HepG2 (cell line): ENCODE data around the gene TNRC18. TPM values are rescaled to one million over a fixed set of nuclear protein-coding genes. Genes with fewer than 3 reads are reported as not detected.

Experiments
- ARHGAP35 ChIP-seq: sonication (generic); formaldehyde crosslinking; IDR thresholded peaks from 2 replicates; pipeline ENCODE4 v1.9.0; 2022; ENCODE audit warnings: mild to moderate bottlenecking, inconsistent platforms, moderate library complexity, missing genetic modification reagents, borderline replicate concordance
- ATF5 ChIP-seq: sonication (generic); formaldehyde crosslinking; IDR thresholded peaks from 2 replicates; pipeline ENCODE4 v1.4.0; 2020; ENCODE audit warnings: mild to moderate bottlenecking, low read depth, missing genetic modification reagents
- BCL6 ChIP-seq: IDR thresholded peaks from 2 replicates; pipeline ENCODE4 v1.6.1; 2016; ENCODE audit warnings: missing genetic modification reagents, missing compliant biosample characterization
- CEBPB ChIP-seq: IDR thresholded peaks from 2 replicates; pipeline ENCODE4 v1.6.1; 2011; ENCODE audit warnings: low read depth, low read length, improper control_type of control experiment, borderline replicate concordance
- ELF3 ChIP-seq: IDR thresholded peaks from 2 replicates; pipeline ENCODE4 v1.6.1; 2016; ENCODE audit warnings: missing genetic modification reagents, missing compliant biosample characterization
- HNRNPH1 ChIP-seq: fragments of 200-400 bp; formaldehyde crosslinking; optimal IDR thresholded peaks from 2 replicates; pipeline ENCODE3; 2017; ENCODE audit warnings: mild to moderate bottlenecking, low read depth, low read length
- IKZF4 ChIP-seq: sonication (generic); formaldehyde crosslinking; IDR thresholded peaks from 2 replicates; pipeline ENCODE4 v1.5.1; 2020; ENCODE audit warnings: borderline replicate concordance, mild to moderate bottlenecking, low read depth, missing genetic modification reagents; ENCODE audit errors: not compliant biosample characterization
- MAF1 ChIP-seq: sonication (generic); formaldehyde crosslinking; IDR thresholded peaks from 2 replicates; pipeline ENCODE4 v1.5.0; 2020; ENCODE audit warnings: missing genetic modification reagents, borderline replicate concordance
- RBAK ChIP-seq: sonication (generic); formaldehyde crosslinking; IDR thresholded peaks from 2 replicates; pipeline ENCODE4 v1.5.1; 2020; ENCODE audit warnings: mild to moderate bottlenecking, missing genetic modification reagents
- RFX3 ChIP-seq: IDR thresholded peaks from 2 replicates; pipeline ENCODE4 v1.6.1; 2016; ENCODE audit warnings: missing biosample characterization, missing genetic modification reagents
- SMC3 ChIP-seq: IDR thresholded peaks from 2 replicates; pipeline ENCODE4 v1.6.1; 2011; ENCODE audit warnings: low read length, improper control_type of control experiment
- TBX3 ChIP-seq: fragments of 450-650 bp; IDR thresholded peaks from 2 replicates; pipeline ENCODE4 v1.6.1; 2017; ENCODE audit warnings: antibody characterized with exemption, mild to moderate bottlenecking, inconsistent platforms, borderline replicate concordance
- USF2 ChIP-seq, 2 experiments: sonication (generic) in 1 of 2; formaldehyde crosslinking in 1 of 2; IDR thresholded peaks; 2 replicates each; pipeline versions ENCODE4 v1.5.1 to v1.6.1; 2011 to 2020; ENCODE audit warnings: borderline replicate concordance in 1 of 2, low read depth in 1 of 2, low read length in 1 of 2, mild to moderate bottlenecking in 1 of 2, missing genetic modification reagents in 1 of 2, moderate library complexity in 1 of 2
- ZFP36L2 ChIP-seq: sonication (generic); formaldehyde crosslinking; IDR thresholded peaks from 2 replicates; pipeline ENCODE4 v1.4.0; 2020; ENCODE audit warnings: missing genetic modification reagents
- ZFP37 ChIP-seq: sonication (generic); formaldehyde crosslinking; IDR thresholded peaks from 2 replicates; pipeline ENCODE4 v1.4.0; 2020; ENCODE audit warnings: missing genetic modification reagents, borderline replicate concordance
- ZNF672 ChIP-seq: sonication (generic); formaldehyde crosslinking; IDR thresholded peaks from 2 replicates; pipeline ENCODE4 v1.8.1; 2022; ENCODE audit warnings: missing genetic modification reagents
- polyA plus RNA-seq, 8 experiments: library from polyadenylated mRNA; depleted of rRNA in 3 of 8; stranded (reverse) in 7 of 8; unstranded in 1 of 8; fragments of >200 nt; fragmentation: Illumina TruSeq in 4 of 8; extraction: Trizol in 4 of 8; gene quantifications; 2 replicates each; pipeline versions ENCODE4 v1.2.1 to v1.2.3, GENCODE V29; 2011 to 2016; ENCODE audit warnings: low read depth in 4 of 8, missing spikeins in 1 of 8, mixed read lengths in 1 of 8; ENCODE audit not compliant: insufficient read depth in 1 of 8
- total RNA-seq, 5 experiments: library from RNA; depleted of rRNA; stranded (reverse); fragments of >200 nt; fragmentation: Illumina TruSeq; extraction: Trizol; gene quantifications; 2 replicates each; pipeline ENCODE4 v1.2.3, GENCODE V29; 2016; ENCODE audit warnings: low read depth in 1 of 5
- TF ChIP-seq, protein P1 (sequence below): sonication (generic); formaldehyde crosslinking; IDR thresholded peaks from 2 replicates; pipeline ENCODE4 v1.4.0; 2020; ENCODE audit warnings: missing genetic modification reagents

Gene TNRC18
- total and polyA plus RNA-seq, 2 of the 13 experiments (the other 11 are each of a cell fraction or from before 2014, with no cell fraction given): 11.7 to 17.4 TPM

DNA sequence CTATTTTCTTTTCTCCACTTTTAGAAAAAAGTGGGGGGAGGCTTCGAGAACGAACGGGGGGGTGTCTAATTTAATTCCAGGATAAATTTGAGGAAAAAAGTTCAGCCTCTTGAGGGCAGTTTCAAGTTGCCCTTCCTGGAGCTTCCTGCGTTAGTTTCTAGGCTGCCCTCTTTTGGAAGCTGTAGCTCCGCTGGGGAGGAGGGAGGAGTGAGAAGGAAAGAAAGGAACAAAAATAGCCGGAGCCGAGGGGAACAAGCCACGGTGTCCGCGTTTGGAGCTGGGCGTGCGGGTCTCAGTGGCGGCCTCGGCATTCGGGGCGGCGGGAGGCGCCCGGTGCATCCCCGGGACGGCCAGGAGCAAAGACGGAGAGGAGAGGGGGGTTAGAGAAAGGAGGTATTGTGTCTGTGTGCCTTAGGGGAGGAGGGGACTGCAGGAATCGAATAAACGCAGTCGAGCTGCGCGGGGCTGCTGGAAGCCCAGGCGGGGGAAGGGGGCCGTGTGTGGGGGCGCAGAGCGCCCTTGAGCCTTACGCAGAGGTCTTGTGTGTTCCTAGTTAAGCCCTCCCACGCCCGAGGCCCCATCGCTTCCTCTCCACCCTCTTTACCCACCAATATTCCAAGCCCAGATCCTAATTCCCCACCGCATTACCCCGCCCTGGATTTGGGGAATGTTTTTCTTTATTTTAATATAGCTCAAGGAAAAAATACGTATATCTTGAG is 2.0 kb upstream of the TNRC18 start (continued):
- TF ChIP-seq ZFP36L2 (CRISPR knock-in tag) (no peak), CEBPB (no peak), USF2 (IDR thresholded peaks at IDR 0.05; ENCODE audit: low read depth, low read length) (no peak), USF2 (CRISPR knock-in tag; IDR thresholded peaks at IDR 0.05; ENCODE audit: borderline replicate concordance) (peak; percentile 28; the same call in 1 of the 2 replicates), ATF5 (CRISPR knock-in tag) (no peak), RBAK (CRISPR knock-in tag) (no peak), TBX3 (0 out of 2 replicates have a peak, but pooled peaks have one; percentile 7), ELF3 (CRISPR knock-in tag) (peak; percentile 22; the same call in 1 of the 2 replicates), MAF1 (CRISPR knock-in tag) (no peak), ARHGAP35 (CRISPR knock-in tag) (no peak), RFX3 (CRISPR knock-in tag) (no peak), ZNF672 (CRISPR knock-in tag) (no peak), BCL6 (peak; percentile 42), IKZF4 (no peak), ZFP37 (CRISPR knock-in tag) (0 out of 2 replicates have a peak, but pooled peaks have one; percentile 32), SMC3 (no peak), HNRNPH1 (peak; percentile 78)
- TF ChIP-seq, protein P1, sequence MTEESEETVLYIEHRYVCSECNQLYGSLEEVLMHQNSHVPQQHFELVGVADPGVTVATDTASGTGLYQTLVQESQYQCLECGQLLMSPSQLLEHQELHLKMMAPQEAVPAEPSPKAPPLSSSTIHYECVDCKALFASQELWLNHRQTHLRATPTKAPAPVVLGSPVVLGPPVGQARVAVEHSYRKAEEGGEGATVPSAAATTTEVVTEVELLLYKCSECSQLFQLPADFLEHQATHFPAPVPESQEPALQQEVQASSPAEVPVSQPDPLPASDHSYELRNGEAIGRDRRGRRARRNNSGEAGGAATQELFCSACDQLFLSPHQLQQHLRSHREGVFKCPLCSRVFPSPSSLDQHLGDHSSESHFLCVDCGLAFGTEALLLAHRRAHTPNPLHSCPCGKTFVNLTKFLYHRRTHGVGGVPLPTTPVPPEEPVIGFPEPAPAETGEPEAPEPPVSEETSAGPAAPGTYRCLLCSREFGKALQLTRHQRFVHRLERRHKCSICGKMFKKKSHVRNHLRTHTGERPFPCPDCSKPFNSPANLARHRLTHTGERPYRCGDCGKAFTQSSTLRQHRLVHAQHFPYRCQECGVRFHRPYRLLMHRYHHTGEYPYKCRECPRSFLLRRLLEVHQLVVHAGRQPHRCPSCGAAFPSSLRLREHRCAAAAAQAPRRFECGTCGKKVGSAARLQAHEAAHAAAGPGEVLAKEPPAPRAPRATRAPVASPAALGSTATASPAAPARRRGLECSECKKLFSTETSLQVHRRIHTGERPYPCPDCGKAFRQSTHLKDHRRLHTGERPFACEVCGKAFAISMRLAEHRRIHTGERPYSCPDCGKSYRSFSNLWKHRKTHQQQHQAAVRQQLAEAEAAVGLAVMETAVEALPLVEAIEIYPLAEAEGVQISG (CRISPR knock-in tag): no peak; the same call in 1 of the 2 replicates
